Mucosa of rectum (tissue), 2 donors: ENCODE data around the gene ARHGAP31.
"Not testable (repeated sequence)": the region's sequence is repeated elsewhere in the genome, so short reads cannot be mapped to it uniquely, and the experiment has no call there.

Source experiments
- H3K27ac ChIP-seq, 2 donors: one replicate each; pipeline ENCODE4 v1.7.0; 2013; ENCODE audit warnings: inconsistent platforms in 2 of 2, low read depth in 2 of 2, low read length in 2 of 2
- H3K27me3 ChIP-seq, 2 donors: one replicate each; pipeline ENCODE4 v1.7.0; 2013; ENCODE audit warnings: low read length in 2 of 2; ENCODE audit not compliant: control insufficient read depth in 2 of 2, insufficient read depth in 2 of 2
- H3K36me3 ChIP-seq, 2 donors: one replicate each; pipeline ENCODE4 v1.7.0; 2013; ENCODE audit warnings: low read length in 2 of 2; ENCODE audit not compliant: control insufficient read depth in 2 of 2, insufficient read depth in 2 of 2
- H3K4me1 ChIP-seq, 2 donors: one replicate each; pipeline ENCODE4 v1.7.0; 2013; ENCODE audit warnings: low read length in 2 of 2, mild to moderate bottlenecking in 1 of 2; ENCODE audit not compliant: control insufficient read depth in 2 of 2, insufficient read depth in 2 of 2
- H3K4me3 ChIP-seq, 2 donors: one replicate each; pipeline ENCODE4 v1.7.0; 2013; ENCODE audit warnings: low read length in 2 of 2
- H3K9ac ChIP-seq, 2 donors: one replicate each; pipeline ENCODE4 v1.7.0; 2013; ENCODE audit warnings: low read length in 2 of 2, low read depth in 1 of 2, mild to moderate bottlenecking in 1 of 2
- H3K9me3 ChIP-seq, 2 donors: one replicate each; pipeline ENCODE4 v1.7.0; 2013; ENCODE audit warnings: low read length in 2 of 2; ENCODE audit not compliant: control insufficient read depth in 2 of 2
- donor health status: healthy.
- donor health status: Normal muscosa, but diverticular disease.

ARHGAP31 gene

GRCh38 chr3:119293871-119294695 lies at the start of gene ARHGAP31:
ARHGAP31 (plus strand) TSS chr3:119294383; CDS start chr3:119294905, 522 bp downstream.
- H3K9me3 ChIP-seq: no peaks in the 10 kb centered on the region
- H3K27ac ChIP-seq: peak within 1 kb of the TSS; percentile 70 to 85
- H3K36me3 ChIP-seq: no peaks in the 10 kb centered on the region
- peaks cover 8 to 9% of the 10 kb centered on the region in 2 donors for H3K4me1 ChIP-seq
- H3K9ac ChIP-seq: peak within 1 kb of the TSS; percentile 76
- no peaks in the 10 kb centered on the region for H3K27me3 ChIP-seq
- peak within 1 kb of the TSS; percentile 78 to 87 for H3K4me3 ChIP-seq

GRCh38 chr3:119245778-119246177 lies 48.4 kb upstream of the ARHGAP31 start:
- Histone ChIP-seq H3K27me3 (no peaks in the 10 kb centered on the region), H3K4me1 (peaks cover 2 to 10% of the 10 kb centered on the region in 2 donors), H3K9me3 (no peaks in the 10 kb centered on the region), H3K27ac (no peak overlapping the region), H3K4me3 (no peak overlapping the region), H3K9ac (no peak overlapping the region), H3K36me3 (no peaks in the 10 kb centered on the region)

GRCh38 chr3:119255214-119255613 lies 39.0 kb upstream of the ARHGAP31 start:
- no peak overlapping the region for H3K27ac ChIP-seq
- no peak overlapping the region for H3K4me3 ChIP-seq
- H3K9ac ChIP-seq: no peak overlapping the region
- H3K9me3 ChIP-seq: no peaks in the 10 kb centered on the region
- peaks cover 7 to 12% of the 10 kb centered on the region in 2 donors for H3K4me1 ChIP-seq
- H3K36me3 ChIP-seq: no peaks in the 10 kb centered on the region
- H3K27me3 ChIP-seq: no peaks in the 10 kb centered on the region

GRCh38 chr3:119257111-119257510 lies 37.1 kb upstream of the ARHGAP31 start:
- H3K27me3 ChIP-seq: no peaks in the 10 kb centered on the region
- peak overlapping the region; percentile 58 to 84 for H3K27ac ChIP-seq
- no peaks in the 10 kb centered on the region for H3K9me3 ChIP-seq
- peaks cover 7 to 12% of the 10 kb centered on the region in 2 donors for H3K4me1 ChIP-seq
- no peaks in the 10 kb centered on the region for H3K36me3 ChIP-seq
- peak overlapping the region in 1 of 2 donors; percentile 0 for H3K9ac ChIP-seq
- no peak overlapping the region for H3K4me3 ChIP-seq

- peak overlapping the region; percentile 13 to 23 for H3K4me3 ChIP-seq
- H3K27ac ChIP-seq: peak overlapping the region; percentile 58 to 84
- no peaks in the 10 kb centered on the region for H3K36me3 ChIP-seq
- H3K9me3 ChIP-seq: no peaks in the 10 kb centered on the region
- H3K9ac ChIP-seq: peak overlapping the region in 1 of 2 donors; percentile 39
- H3K4me1 ChIP-seq: peaks cover 7 to 12% of the 10 kb centered on the region in 2 donors
- no peaks in the 10 kb centered on the region for H3K27me3 ChIP-seq
Observed at GRCh38 chr3:119257654-119258410, 36.4 kb upstream of the ARHGAP31 start.

- H3K9ac ChIP-seq: peak overlapping the region in 1 of 2 donors; percentile 31
- no peaks in the 10 kb centered on the region for H3K27me3 ChIP-seq
- H3K36me3 ChIP-seq: no peaks in the 10 kb centered on the region
- H3K4me3 ChIP-seq: no peak overlapping the region
- peak overlapping the region in 1 of 2 donors; percentile 84 for H3K27ac ChIP-seq
- H3K9me3 ChIP-seq: no peaks in the 10 kb centered on the region
- peaks cover 7 to 12% of the 10 kb centered on the region in 2 donors for H3K4me1 ChIP-seq
Observed at GRCh38 chr3:119258915-119259314, 35.3 kb upstream of the ARHGAP31 start.

- Histone ChIP-seq H3K4me3 (no peak overlapping the region), H3K36me3 (no peaks in the 10 kb centered on the region), H3K9me3 (no peaks in the 10 kb centered on the region)
Observed at GRCh38 chr3:119259821-119260220, 34.4 kb upstream of the ARHGAP31 start.

GRCh38 chr3:119261055-119261454 lies 33.1 kb upstream of the ARHGAP31 start:
- H3K36me3 ChIP-seq: no peaks in the 10 kb centered on the region
- H3K27ac ChIP-seq: no peak overlapping the region
- peaks cover 7 to 12% of the 10 kb centered on the region in 2 donors for H3K4me1 ChIP-seq

More at GRCh38 chr3:119259821-119260220, 34.4 kb upstream of the ARHGAP31 start:
- Histone ChIP-seq H3K27ac (no peak overlapping the region), H3K4me1 (peaks cover 7 to 12% of the 10 kb centered on the region in 2 donors), H3K27me3 (no peaks in the 10 kb centered on the region), H3K9ac (no peak overlapping the region)

GRCh38 chr3:119270212-119270611 lies 24.0 kb upstream of the ARHGAP31 start:
- not testable (repeated sequence) for H3K27ac ChIP-seq, H3K36me3 ChIP-seq, H3K4me3 ChIP-seq, H3K4me1 ChIP-seq, H3K9me3 ChIP-seq, H3K27me3 ChIP-seq, H3K9ac ChIP-seq

More at GRCh38 chr3:119261055-119261454, 33.1 kb upstream of the ARHGAP31 start:
- Histone ChIP-seq H3K4me3 (no peak overlapping the region), H3K9ac (no peak overlapping the region), H3K9me3 (no peaks in the 10 kb centered on the region), H3K27me3 (no peaks in the 10 kb centered on the region)

GRCh38 chr3:119276680-119277079 lies 17.5 kb upstream of the ARHGAP31 start:
- H3K36me3 ChIP-seq: no peaks in the 10 kb centered on the region
- H3K9ac ChIP-seq: no peak overlapping the region
- no peaks in the 10 kb centered on the region for H3K4me1 ChIP-seq
- no peak overlapping the region for H3K27ac ChIP-seq
- no peaks in the 10 kb centered on the region for H3K9me3 ChIP-seq
- no peak overlapping the region for H3K4me3 ChIP-seq
- no peaks in the 10 kb centered on the region for H3K27me3 ChIP-seq
